HG03064 (cell line): ENCODE data around the gene CFAP53.
A peak's percentile ranks its signal among the peaks of the same experiment; 100 is the strongest.
"Not testable (repeated sequence)": the region's sequence is repeated elsewhere in the genome, so short reads cannot be mapped to it uniquely, and the experiment has no call there.

ENCODE experiments used
- ATAC-seq: cut with Tn5 transposase; IDR thresholded peaks from one replicate; pipeline ENCODE4 v1.9.1; 2021; ENCODE audit warnings: low read depth; ENCODE audit not compliant: unreplicated experiment

The CFAP53 gene

DNA sequence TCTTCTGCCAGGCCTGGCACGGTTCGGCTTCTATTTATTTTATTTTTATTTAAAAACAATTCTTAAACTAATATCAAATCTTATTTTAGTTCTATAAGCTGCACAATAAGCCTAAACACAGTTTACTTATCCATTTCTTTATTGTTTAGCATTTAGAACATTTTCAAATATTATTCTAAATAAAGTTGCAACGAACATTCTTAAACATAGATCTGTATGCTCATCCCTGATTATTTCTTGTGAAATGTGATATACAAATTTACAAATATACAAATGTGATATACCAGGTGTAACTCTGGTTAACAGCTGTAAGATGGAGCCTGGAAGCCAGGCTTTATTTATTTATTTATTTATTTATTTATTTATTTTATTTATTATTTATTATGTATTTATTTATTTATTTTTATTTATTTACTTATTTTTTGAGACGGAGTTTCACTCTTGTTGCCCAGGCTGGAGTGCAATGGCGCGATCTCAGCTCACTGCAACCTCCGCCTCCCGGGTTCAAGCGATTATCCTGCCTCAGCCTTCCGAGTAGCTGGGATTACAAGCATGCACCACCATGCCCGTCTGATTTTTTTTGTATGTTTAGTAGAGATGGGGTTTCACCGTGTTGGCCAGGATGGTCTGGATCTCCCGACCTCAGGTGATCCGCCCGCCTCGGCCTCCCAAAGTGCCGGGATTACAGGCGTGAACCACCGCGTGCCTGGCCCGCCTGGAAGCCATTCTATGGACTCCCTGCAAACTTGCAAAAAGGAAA lies 22.2 kb upstream of the CFAP53 start:
- not testable (repeated sequence) for ATAC-seq

DNA sequence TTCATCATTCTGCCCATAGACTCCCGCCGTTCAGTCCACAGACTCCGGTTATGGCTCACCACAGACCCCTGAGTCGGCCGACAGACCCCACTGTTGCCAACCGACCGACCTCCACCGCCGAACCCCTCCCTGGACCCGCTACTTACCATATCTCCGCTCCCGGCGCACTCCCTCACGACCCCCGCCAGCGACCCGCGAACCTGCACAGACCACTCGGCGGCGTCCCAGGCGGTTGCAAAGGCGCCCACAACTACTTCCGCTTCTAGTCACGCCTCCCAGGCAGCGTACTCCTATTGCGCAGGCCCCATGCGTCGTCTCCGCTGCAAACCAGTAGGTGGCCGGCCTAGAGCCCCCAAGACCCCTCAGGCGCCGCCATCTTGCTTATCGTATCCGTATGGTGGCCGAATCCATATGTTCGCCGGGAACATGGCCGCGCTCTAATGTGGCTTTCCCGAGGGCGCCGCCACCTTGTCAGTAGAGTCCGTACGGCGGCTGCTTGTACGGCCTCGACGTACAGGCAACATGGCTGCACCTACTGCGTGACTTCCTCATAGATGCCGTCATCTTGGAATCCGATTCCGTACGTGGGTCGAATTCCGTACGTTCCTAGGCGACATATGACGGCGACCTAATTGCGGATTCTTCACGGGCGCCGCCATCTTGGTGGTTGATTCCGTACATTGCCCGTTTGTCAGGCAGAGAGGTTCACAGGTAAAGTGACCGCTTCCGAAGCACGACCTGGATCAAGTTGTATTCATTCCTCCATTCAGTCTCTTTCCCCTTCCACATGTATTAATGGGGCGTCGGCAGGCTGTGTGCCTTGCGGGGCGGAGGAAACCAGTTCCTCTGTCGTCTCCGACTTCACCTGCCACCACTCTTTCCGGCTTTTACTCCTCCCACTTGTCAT lies 21.4 kb upstream of the CFAP53 start, which contains the start of gene CXXC1:
Gene CXXC1, minus strand, starts transcription at position 252 of the 907 bp plus-strand sequence. Its CDS starts 103 bp downstream, at position 149.
- peak; percentile 85 for ATAC-seq

DNA sequence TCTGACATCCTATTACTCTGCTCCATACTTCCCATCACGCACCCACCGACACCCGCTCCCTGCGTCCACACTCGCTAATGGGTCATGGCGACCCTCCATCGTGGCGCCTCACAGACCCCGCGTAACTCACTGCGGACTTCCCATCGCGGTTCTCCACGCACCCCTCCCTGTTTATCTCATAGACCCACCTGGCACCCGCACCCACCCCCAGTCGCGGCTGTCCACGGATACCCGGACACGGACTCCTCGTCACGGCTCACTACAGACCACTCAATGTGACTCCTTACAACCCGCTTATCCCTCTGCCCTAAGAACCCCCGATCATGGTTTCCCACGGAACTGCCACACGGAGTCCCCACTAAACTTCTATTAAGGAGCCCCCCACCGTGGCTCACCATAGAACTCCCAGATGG lies 20.7 kb upstream of the CFAP53 start:
- ATAC-seq: no peak

DNA sequence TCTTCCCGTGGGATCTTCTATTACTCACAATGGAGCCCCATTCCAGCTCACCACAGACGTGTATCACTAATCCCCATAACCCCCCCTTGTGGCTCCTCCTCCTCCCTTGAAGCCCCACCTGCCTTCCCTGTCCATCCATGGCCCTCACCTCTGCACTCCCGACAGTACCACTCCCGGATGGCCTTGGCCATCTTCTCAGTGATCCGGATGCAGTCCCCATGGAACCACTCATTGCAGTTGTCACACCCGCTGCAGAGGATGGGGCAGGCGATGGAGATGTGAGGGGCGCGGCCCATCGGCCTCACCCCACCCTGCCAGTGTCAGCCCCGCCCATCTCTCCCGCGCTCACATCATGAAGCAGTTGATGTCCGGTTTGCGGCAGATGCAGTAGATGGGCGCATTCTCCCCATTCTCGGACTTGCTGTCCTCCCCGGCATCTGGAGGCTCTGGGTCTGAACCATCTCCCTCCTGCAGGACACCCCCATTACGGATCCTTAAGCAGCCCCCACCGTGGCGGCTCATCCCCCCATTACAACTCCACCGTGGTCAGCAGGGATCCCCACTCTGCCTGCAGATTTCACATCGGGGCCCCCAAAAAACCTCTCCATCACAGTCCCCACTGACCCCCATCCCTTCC lies 20.2 kb upstream of the CFAP53 start:
- no peak for ATAC-seq

DNA sequence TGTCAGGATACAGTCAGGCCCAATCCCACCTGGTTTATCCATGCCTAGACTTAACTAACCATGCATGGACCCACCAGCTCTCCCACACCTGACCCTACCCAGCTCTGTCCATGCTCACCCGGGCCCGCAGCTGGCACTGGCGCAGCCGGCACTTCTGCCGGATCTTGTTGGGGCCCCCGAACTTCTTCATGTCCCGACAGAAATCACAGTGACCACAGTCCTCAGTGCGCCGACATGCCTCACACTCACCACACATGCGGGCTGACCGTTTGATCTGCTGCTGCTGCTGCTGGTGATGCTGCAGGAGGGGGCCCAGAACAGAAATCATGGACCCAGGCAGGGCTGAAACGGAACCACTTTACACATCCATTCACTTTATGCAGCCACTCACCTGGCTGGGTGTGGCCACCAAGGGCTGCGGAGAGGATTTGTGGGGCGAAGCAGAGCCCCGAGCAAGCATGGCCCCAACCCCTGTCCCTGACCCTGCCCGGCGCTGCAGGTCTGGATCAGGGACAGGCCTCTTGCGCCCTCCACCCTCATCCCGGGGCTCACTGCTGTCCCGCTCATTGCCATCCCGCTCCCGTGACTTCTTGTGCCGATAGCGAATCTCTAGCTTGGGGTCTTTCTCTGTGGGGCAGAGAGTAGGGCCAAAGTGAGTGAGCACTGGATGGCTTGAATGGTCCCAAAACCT lies 19.5 kb upstream of the CFAP53 start:
- ATAC-seq: no peak

DNA sequence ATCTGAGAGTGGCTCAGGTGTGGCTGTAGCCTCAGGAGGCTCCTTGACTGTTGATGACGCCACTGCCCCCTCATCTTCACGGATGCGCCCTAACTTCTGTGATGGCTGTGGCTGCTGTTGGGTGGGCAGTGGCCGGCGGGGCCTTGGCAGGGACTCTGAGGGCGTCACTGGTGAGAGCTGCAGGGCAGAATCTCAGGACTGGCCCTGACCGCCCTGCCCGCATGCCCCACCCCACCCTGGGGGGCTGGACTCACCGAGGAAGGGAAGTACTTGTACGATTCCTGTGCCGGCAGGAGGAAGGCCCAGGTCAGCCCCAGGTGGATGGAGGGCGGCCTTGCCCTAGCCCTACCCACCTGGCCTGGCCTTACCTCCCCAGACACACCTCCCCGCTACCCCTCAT lies 18.8 kb upstream of the CFAP53 start:
- ATAC-seq: no peak

DNA sequence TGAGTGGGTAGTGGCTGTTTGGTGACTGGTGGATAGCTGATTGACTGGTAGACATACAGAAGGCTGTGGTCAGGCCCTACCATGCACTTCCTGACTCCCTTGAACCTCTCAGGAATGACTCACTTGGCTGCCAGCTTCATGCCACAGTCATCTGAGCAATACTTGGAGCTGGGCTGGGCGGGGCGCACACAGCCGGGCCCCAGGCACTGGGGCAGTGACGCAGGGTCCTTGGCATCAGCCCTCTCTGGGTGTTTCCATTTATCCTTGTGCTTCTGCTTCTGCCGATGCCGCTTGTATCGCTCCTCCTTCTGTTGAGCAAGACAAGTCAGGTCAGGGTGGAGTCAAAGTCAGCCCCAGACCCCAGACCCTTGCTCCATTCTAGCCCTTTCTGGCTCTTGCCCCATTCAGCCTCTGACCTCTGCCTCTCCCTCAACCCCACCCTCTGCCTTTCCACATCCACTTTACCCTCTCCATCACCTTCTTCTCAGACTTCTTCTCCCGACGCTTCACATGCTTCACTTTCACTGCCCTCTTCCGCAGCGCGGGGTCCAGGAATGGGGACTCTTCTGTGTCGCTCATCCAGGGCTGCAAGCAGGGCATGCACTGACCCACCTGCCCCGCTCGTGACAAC lies 18.1 kb upstream of the CFAP53 start:
- no peak for ATAC-seq

DNA sequence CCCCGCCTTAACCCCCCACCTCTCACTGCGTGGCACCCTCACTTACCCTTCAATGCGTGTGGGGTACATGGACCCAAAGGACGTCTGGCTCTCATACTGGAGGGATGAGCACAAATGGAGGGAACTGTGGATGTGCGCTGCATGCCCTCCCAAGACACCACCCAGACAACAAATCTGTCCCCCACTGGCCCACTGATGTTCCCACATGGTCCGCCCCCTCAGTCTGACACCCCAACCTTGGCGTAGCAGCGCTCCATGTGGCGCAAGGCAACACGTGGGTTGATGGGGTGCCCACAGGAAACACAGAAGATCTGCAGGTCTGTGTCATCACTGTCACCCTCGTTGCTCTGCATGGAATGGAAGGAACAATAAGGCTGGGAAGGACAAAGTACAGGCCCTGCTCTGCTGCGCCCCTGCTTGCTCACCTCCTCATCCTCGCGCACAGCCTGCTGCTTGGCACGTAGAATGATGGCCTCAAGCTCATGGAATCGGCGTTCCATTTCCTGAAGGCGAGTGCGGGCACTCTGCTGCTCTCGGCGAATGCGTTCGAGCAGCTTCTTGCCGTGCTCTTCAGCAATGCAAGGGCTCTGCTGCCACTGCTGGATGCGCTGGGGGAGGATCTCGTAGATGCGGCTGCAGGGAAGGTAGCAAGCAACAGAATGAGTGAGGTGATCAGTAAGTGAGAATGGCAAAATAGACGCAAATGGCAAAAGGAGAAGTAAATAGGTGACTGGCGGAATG lies 17.3 kb upstream of the CFAP53 start:
- ATAC-seq: no peak

DNA sequence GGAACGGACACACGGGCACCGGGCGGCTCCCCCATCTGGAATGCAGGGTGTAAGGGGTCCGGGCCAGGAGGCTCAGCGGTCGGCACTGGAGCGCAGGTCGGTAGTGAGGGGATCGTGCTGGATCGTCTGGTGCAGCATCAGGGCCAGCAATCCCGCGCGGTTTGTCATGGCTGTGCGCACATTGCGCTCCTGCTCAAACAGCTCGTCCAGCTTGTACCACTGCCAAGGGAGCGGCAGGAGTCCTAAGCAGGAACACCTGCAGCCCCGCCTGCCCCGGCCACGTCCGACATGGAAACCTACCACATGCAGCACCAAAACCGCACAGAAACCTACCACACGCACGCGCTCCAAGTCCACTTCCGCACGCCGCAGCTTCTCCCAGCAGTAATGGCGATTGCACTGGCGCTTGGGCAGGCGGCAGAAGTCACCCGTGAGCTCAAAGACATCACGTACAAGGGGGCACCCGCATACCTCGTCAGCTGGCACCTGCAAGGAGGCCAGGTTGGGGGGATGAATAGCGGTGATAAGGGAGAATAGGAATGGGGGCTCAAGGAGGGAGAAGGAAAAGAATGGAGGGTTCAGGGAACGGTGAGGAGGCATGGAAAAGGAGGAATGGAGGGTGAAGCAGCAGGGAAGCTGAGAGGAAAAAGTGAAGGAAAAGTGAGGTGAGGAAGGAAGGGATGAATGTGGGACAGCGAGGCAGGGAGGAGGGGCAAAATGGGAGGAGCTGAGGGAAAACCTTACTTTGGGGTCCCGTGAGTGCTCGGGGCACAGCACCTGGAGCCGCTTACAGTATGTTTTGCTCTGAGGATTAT lies 16.4 kb upstream of the CFAP53 start:
- ATAC-seq: no peak

DNA sequence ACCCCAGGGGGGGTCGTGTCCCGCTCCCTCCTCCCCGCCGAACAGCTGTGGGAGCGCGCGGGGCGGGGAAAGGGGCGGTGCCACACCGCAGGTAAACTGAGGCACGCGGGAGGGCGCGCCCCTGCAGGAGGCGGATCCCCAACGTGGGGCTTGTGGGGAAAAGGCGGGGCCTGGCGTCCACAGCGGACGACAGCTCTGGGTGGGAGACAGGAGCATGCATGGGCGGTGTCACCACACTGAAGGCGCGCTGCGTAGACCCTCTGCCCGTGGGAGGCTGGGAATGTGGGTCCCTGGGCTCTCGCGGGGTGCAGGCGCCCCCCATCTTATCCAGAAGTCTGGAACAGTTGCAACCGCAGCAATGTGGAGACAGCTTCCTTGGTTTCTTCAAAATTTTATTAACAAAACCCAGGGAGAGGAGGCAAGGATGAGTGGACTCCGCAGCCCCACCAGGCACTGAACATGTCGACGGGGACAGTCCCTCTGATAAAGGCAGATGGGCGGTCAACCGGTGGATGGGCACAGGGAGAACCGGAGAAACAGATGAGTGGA lies 15.8 kb upstream of the CFAP53 start:
- ATAC-seq: no peak

DNA sequence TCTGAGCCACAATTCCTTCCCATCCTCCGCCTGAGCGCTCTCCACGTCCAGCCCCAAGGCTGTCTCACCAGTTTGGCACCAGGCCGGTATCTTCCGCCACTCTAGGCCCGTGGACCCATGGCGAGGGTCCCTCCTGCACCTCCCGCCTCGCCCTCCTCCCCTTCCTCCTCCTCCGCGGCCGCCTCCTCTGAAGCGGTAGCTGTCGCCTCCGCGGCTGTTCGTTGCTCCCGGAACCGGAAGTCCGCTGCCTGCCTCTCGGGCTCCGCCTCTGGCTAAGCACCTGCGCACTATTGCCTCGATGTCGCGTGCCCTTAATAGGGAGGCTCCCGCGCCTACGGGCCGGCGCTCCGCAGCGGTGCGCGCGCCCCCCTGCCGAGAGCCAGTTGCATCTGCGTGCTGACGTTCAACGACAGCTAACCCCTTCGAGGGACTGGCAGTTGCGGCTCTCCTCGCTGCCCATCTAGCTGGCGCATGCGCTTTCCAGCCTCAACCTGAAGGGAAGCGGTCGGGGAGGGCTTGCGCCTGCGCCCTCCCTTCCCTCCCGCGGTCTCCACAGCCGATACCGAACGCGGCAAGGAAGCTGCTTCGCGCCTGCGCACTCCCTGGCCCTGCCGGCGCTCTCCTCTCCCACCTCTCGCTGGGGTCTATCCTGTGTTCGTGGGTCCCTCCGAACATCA lies 15.1 kb upstream of the CFAP53 start, which contains the start of gene MBD1:
Gene MBD1, minus strand, starts transcription at position 229 of the 677 bp plus-strand sequence. CDS start 1,531 bp downstream, outside the sequence.
- peak; percentile 90 for ATAC-seq

DNA sequence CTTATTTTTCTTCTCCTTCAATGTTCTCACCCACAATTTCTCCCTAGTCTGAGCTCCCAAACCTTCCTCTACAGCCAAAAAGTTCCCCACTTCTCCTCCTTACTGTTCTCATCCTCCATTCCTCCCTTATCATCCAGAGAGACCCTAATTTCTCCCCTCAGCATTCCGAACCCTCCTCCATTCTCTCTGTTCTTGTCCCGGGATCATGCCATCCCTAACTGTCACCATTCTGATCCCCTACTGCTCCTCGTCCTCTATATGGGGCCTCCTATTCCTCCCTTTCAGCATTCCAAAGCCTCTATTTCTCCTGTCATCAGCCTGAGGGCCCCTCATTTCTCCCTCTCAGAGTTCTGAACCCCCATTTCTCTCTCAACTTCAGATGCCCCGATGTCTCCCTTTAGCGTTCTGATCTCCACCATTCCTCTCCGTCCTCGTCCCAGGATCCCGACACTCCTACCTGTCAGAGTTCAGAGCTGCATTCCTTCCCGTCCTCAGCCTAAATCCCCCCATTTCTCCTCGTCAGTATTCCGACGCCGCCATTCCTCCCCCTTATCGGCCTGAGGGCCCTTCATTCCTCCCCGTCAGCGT lies 14.5 kb upstream of the CFAP53 start:
- no peak for ATAC-seq

DNA sequence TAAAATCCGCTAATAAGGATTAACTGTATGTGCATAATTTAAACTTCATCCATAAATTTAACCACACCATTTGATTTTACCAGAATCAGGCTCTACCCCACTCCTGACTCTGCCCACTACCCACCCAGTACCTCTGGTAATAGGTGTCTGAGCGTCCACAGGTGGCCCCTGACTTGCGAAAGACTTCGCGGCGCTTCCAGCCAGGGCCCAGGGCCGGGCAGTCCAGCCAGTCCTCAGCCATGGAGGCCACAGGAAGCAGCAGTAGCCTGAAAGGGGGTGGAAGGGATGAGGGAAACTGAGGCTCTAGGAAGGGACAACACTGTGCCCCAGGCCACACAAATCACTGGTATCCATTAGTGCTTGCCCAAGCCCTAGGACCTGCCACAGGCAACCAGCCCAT lies 13.5 kb upstream of the CFAP53 start:
- no peak for ATAC-seq

DNA sequence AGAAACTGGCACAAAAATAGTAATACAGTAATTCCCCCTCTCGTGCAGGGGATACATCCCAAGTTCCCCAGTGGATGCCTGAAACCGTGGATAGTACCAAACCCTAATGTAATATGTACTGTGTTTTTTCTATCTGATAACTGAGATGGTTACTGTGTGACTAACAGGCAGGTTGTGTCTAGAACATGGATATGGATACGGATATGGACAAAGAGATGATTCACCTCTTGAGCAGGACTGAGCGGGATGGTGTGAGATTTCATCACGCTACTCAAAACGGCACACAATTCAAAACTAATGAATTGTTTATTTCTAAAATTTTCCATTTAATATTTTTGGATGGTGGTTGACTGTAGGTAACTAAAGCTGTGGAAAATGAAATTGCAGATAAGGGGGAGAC lies 11.6 kb upstream of the CFAP53 start:
- no peak for ATAC-seq

DNA sequence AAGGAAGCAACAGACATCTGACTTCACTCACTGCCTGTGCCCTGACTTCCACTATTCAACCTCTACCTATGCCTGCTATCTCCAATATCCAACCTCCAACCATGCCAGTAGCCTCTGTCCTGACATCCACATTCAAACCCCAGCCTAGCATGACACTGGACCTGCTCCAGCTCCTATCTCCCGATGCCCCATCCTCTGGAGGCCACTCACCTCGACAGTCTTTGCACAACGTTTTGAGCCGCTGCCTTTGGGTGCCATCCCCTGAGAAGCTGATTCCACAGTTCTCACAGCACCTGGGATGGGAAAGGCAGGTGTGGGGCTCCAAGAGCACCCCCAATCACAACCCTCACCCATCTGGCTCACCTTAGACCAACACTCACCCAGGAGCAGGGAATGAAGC lies 10.2 kb upstream of the CFAP53 start:
- no peak for ATAC-seq

DNA sequence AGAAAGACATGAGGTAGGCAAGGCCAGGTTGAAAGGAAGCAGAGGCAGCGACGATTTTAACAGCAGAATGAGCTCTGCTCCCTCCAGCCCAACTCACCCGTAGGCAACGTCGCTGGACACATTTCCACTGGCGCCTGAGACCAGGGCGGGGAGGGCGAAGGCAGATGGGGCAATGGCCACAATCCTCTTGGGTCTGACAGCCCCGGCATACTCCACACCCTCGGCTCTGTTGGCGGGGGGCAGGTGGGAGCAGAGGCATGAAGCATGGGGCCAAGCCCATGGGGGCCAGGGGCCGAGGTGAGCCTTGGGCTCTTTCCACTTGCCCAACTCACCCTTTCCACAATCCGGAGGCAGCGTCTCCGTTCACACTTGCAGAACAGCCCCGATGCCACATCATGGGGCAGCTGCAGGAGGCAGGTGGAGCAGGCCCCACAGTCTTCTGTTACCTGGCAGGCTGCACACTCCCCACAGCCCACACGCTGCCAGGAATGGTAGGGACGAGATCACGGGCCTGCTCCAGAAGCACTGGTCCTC lies 9.3 kb upstream of the CFAP53 start:
- ATAC-seq: no peak

DNA sequence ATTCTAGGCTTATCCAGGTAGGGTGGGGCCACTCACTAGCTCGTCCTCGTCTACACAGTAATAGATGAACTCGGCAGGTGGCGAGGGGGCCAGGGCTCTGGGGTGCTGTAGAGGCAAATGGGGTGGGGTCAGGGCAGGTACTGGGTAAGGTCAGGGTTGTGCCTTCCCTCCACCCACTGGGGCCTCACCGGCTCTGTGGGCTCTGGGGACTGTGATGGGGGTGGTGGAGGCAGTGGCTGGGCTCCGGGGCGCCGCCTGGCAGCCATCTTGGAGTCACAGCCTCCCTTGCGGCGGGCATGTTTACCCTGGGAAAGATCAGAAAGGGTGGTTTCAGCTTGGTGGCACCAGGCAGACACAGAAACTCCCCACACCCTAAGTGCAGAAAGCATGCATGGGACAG lies 8.6 kb upstream of the CFAP53 start:
- no peak for ATAC-seq
